WI38 (cell line): ENCODE results near the gene TSHZ3.

Experiments
- H3K4me3 ChIP-seq: 2 replicates; pipeline ENCODE4 v1.5.1; 2011; ENCODE audit warnings: low read depth, mild to moderate bottlenecking, control low read depth, low read length
- TF ChIP-seq, protein P1 (sequence below): IDR thresholded peaks from 2 replicates; pipeline ENCODE4 v1.5.1; 2012; ENCODE audit warnings: low read depth, mild to moderate bottlenecking, control low read depth, low read length

TSHZ3 gene

GRCh38 chr19:31350033-31350692, 927 bp upstream of the TSHZ3 start:
- H3K4me3 ChIP-seq = peak overlapping the region; percentile 87
- TF ChIP-seq, protein P1, sequence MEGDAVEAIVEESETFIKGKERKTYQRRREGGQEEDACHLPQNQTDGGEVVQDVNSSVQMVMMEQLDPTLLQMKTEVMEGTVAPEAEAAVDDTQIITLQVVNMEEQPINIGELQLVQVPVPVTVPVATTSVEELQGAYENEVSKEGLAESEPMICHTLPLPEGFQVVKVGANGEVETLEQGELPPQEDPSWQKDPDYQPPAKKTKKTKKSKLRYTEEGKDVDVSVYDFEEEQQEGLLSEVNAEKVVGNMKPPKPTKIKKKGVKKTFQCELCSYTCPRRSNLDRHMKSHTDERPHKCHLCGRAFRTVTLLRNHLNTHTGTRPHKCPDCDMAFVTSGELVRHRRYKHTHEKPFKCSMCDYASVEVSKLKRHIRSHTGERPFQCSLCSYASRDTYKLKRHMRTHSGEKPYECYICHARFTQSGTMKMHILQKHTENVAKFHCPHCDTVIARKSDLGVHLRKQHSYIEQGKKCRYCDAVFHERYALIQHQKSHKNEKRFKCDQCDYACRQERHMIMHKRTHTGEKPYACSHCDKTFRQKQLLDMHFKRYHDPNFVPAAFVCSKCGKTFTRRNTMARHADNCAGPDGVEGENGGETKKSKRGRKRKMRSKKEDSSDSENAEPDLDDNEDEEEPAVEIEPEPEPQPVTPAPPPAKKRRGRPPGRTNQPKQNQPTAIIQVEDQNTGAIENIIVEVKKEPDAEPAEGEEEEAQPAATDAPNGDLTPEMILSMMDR = no peak

GRCh38 chr19:31348481-31349159, 616 bp downstream of the TSHZ3 start:
- TF ChIP-seq, protein P1 = no peak
- peak overlapping the region; percentile 87 for H3K4me3 ChIP-seq

DNA sequence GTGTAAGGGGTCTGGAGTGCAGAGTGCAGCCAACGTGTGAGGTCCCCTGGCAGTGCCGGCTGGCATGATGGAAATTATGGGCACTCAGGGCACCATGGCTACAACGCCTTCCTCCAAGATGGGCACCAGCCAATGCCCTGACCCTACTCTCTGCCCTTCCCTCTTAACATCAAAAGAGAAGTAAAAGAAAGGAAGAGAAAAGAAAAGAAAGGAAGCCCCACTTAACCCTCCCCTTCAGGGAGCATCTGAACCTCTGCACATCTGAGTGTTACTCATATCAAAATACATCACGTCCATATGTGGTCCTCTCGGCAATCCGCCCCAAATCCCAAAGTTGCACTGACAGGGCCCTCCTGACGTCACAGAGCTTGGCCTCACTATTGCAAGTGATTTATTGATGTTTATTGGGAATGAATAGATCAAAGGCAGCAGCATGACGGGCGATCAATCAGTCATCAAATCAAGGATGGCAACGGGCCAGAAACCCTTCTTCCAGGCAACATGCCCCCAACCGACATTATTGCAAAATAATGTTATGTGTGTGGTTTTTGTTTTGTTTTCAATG, 1.3 kb downstream of the TSHZ3 start:
- TF ChIP-seq, protein P1 = no peak
- H3K4me3 ChIP-seq = peak overlapping the region; percentile 87

DNA sequence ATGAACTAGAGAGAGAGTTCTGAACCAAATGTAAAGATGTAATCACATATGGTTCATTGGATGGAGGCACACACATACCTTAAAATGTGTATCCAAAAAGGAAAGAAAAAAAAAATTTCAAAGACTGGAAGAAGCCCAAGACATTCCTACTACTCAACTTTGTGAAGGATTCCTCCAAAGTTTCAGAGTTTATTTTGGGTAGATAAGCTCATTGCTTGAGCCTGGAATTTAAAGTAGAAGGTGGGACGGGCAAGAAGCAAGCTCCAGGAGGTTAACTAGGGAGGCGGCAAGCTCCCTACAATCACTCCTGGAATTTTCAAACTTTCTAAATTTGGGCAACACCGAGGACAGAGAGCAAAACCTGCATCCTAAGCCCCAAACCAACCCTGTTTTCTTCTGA, 1.9 kb downstream of the TSHZ3 start:
- TF ChIP-seq, protein P1 = no peak
- H3K4me3 ChIP-seq = peak overlapping the region; percentile 87

GRCh38 chr19:31346184-31347059, 2.8 kb downstream of the TSHZ3 start:
- TF ChIP-seq, protein P1 = no peak
- H3K4me3 ChIP-seq = peak overlapping the region; percentile 24; the same call in 1 of the 2 replicates

- no peak overlapping the region for H3K4me3 ChIP-seq
- TF ChIP-seq, protein P1 = no peak
Observed at GRCh38 chr19:31344403-31344802, 4.8 kb downstream of the TSHZ3 start.
